ENCODE results near the gene BCAS3.
"Not testable (repeated sequence)": the region's sequence is repeated elsewhere in the genome, so short reads cannot be mapped to it uniquely, and the experiment has no call there.

BCAS3 gene

GRCh38 chr17:60747069-60747808 lies 69.6 kb downstream of the BCAS3 start:
- no peak for DNase-seq

- DNase-seq = no peak
Measured at GRCh38 chr17:60748204-60748603, 70.6 kb downstream of the BCAS3 start.

- DNase-seq = no peak
Measured at GRCh38 chr17:60749050-60749449, 71.4 kb downstream of the BCAS3 start.

GRCh38 chr17:60749708-60750107 lies 72.1 kb downstream of the BCAS3 start:
- no peak for DNase-seq

GRCh38 chr17:60750640-60751039 lies 73.0 kb downstream of the BCAS3 start:
- no peak for DNase-seq

GRCh38 chr17:60751884-60752283 lies 74.2 kb downstream of the BCAS3 start:
- DNase-seq = no peak

GRCh38 chr17:60752873-60753577 lies 75.4 kb downstream of the BCAS3 start:
- no peak for DNase-seq

GRCh38 chr17:60754057-60754604 lies 76.5 kb downstream of the BCAS3 start:
- DNase-seq = no peak

- DNase-seq = not testable (repeated sequence)
Measured at GRCh38 chr17:60756798-60757197, 79.1 kb downstream of the BCAS3 start.

- no peak for DNase-seq
Measured at GRCh38 chr17:60757437-60757836, 79.8 kb downstream of the BCAS3 start.

- DNase-seq = no peak
Measured at GRCh38 chr17:60759756-60760155, 82.1 kb downstream of the BCAS3 start.

- not testable (repeated sequence) for DNase-seq
Measured at GRCh38 chr17:60761301-60761700, 83.7 kb downstream of the BCAS3 start.

- no peak for DNase-seq
Measured at GRCh38 chr17:60766778-60767190, 89.1 kb downstream of the BCAS3 start.

- DNase-seq = no peak
Measured at GRCh38 chr17:60767744-60768308, 90.2 kb downstream of the BCAS3 start.

GRCh38 chr17:60769327-60769726 lies 91.7 kb downstream of the BCAS3 start:
- DNase-seq = no peak

- DNase-seq = no peak
Measured at GRCh38 chr17:60770946-60771422, 93.3 kb downstream of the BCAS3 start.

GRCh38 chr17:60771621-60772020 lies 94.0 kb downstream of the BCAS3 start:
- not testable (repeated sequence) for DNase-seq

- DNase-seq = no peak
Measured at GRCh38 chr17:60773552-60773951, 95.9 kb downstream of the BCAS3 start.

GRCh38 chr17:60781880-60782412 lies 104.3 kb downstream of the BCAS3 start:
- DNase-seq = no peak

- DNase-seq = no peak
Measured at GRCh38 chr17:60782742-60783141, 105.1 kb downstream of the BCAS3 start.

- no peak for DNase-seq
Measured at GRCh38 chr17:60790205-60790604, 112.6 kb downstream of the BCAS3 start.

GRCh38 chr17:60792250-60792898 lies 114.7 kb downstream of the BCAS3 start:
- DNase-seq = no peak

GRCh38 chr17:60798576-60798975 lies 120.9 kb downstream of the BCAS3 start:
- no peak for DNase-seq

Data from fibroblast of skin of right biceps (primary cell).